Measurements from ENCODE around the gene KRT28.
"Not testable (repeated sequence)": the region's sequence is repeated elsewhere in the genome, so short reads cannot be mapped to it uniquely, and the experiment has no call there.

KRT28 gene

GRCh38 chr17:40815381-40815780, 15.6 kb upstream of the KRT28 start:
- H3K36me3 ChIP-seq (ENCODE audit: control insufficient read depth, insufficient read depth, low read length) = peaks cover 4% of the 10 kb centered on the region
- no peak overlapping the region for H3K27ac ChIP-seq (ENCODE audit: low read depth, low read length)
- H3K27me3 ChIP-seq (ENCODE audit: control insufficient read depth, insufficient read depth, low read length) = no peaks in the 10 kb centered on the region
- no peak overlapping the region for H3K9ac ChIP-seq (ENCODE audit: low read length)
- no peak overlapping the region for H3K4me3 ChIP-seq (ENCODE audit: low read length)
- peaks cover 5% of the 10 kb centered on the region for H3K4me1 ChIP-seq (ENCODE audit: control insufficient read depth, insufficient read depth, low read length)

GRCh38 chr17:40814657-40815056, 14.9 kb upstream of the KRT28 start:
- not testable (repeated sequence) for H3K4me1 ChIP-seq (ENCODE audit: control insufficient read depth, insufficient read depth, low read length); H3K27me3 ChIP-seq (ENCODE audit: control insufficient read depth, insufficient read depth, low read length); H3K27ac ChIP-seq (ENCODE audit: low read depth, low read length); H3K9ac ChIP-seq (ENCODE audit: low read length); H3K36me3 ChIP-seq (ENCODE audit: control insufficient read depth, insufficient read depth, low read length); H3K4me3 ChIP-seq (ENCODE audit: low read length)

GRCh38 chr17:40813804-40814203, 14.0 kb upstream of the KRT28 start:
- Histone ChIP-seq H3K36me3 (ENCODE audit: control insufficient read depth, insufficient read depth, low read length) (peaks cover 4% of the 10 kb centered on the region), H3K4me1 (ENCODE audit: control insufficient read depth, insufficient read depth, low read length) (peaks cover 5% of the 10 kb centered on the region), H3K27me3 (ENCODE audit: control insufficient read depth, insufficient read depth, low read length) (no peaks in the 10 kb centered on the region), H3K27ac (ENCODE audit: low read depth, low read length) (no peak overlapping the region), H3K4me3 (ENCODE audit: low read length) (no peak overlapping the region), H3K9ac (ENCODE audit: low read length) (no peak overlapping the region)

- peaks cover under 1% of the 10 kb centered on the region for H3K4me1 ChIP-seq (ENCODE audit: control insufficient read depth, insufficient read depth, low read length)
- no peaks in the 10 kb centered on the region for H3K27me3 ChIP-seq (ENCODE audit: control insufficient read depth, insufficient read depth, low read length)
- H3K27ac ChIP-seq (ENCODE audit: low read depth, low read length) = no peak overlapping the region
Observed at GRCh38 chr17:40812639-40813038, 12.9 kb upstream of the KRT28 start.

GRCh38 chr17:40810494-40810893, 10.7 kb upstream of the KRT28 start:
- no peaks in the 10 kb centered on the region for H3K27me3 ChIP-seq (ENCODE audit: control insufficient read depth, insufficient read depth, low read length)
- no peaks in the 10 kb centered on the region for H3K36me3 ChIP-seq (ENCODE audit: control insufficient read depth, insufficient read depth, low read length)
- no peak overlapping the region for H3K27ac ChIP-seq (ENCODE audit: low read depth, low read length)
- H3K9ac ChIP-seq (ENCODE audit: low read length) = no peak overlapping the region
- H3K4me3 ChIP-seq (ENCODE audit: low read length) = no peak overlapping the region
- no peaks in the 10 kb centered on the region for H3K4me1 ChIP-seq (ENCODE audit: control insufficient read depth, insufficient read depth, low read length)

More at GRCh38 chr17:40812639-40813038, 12.9 kb upstream of the KRT28 start:
- Histone ChIP-seq H3K9ac (ENCODE audit: low read length) (no peak overlapping the region), H3K4me3 (ENCODE audit: low read length) (no peak overlapping the region), H3K36me3 (ENCODE audit: control insufficient read depth, insufficient read depth, low read length) (peaks cover 4% of the 10 kb centered on the region)

GRCh38 chr17:40809721-40810421, 10.1 kb upstream of the KRT28 start:
- no peak overlapping the region for H3K27ac ChIP-seq (ENCODE audit: low read depth, low read length)
- no peak overlapping the region for H3K9ac ChIP-seq (ENCODE audit: low read length)
- no peak overlapping the region for H3K4me3 ChIP-seq (ENCODE audit: low read length)
- no peaks in the 10 kb centered on the region for H3K27me3 ChIP-seq (ENCODE audit: control insufficient read depth, insufficient read depth, low read length)
- H3K4me1 ChIP-seq (ENCODE audit: control insufficient read depth, insufficient read depth, low read length) = no peaks in the 10 kb centered on the region
- no peaks in the 10 kb centered on the region for H3K36me3 ChIP-seq (ENCODE audit: control insufficient read depth, insufficient read depth, low read length)

GRCh38 chr17:40806131-40806530, 6.4 kb upstream of the KRT28 start:
- no peak overlapping the region for H3K4me3 ChIP-seq (ENCODE audit: low read length)
- no peak overlapping the region for H3K9ac ChIP-seq (ENCODE audit: low read length)
- no peak overlapping the region for H3K27ac ChIP-seq (ENCODE audit: low read depth, low read length)
- H3K4me1 ChIP-seq (ENCODE audit: control insufficient read depth, insufficient read depth, low read length) = no peaks in the 10 kb centered on the region
- H3K27me3 ChIP-seq (ENCODE audit: control insufficient read depth, insufficient read depth, low read length) = no peaks in the 10 kb centered on the region
- no peaks in the 10 kb centered on the region for H3K36me3 ChIP-seq (ENCODE audit: control insufficient read depth, insufficient read depth, low read length)

- Histone ChIP-seq H3K9ac (ENCODE audit: low read length) (no peak overlapping the region), H3K27ac (ENCODE audit: low read depth, low read length) (no peak overlapping the region), H3K36me3 (ENCODE audit: control insufficient read depth, insufficient read depth, low read length) (no peaks in the 10 kb centered on the region), H3K27me3 (ENCODE audit: control insufficient read depth, insufficient read depth, low read length) (peaks cover 3% of the 10 kb centered on the region), H3K4me1 (ENCODE audit: control insufficient read depth, insufficient read depth, low read length) (no peaks in the 10 kb centered on the region), H3K4me3 (ENCODE audit: low read length) (no peak overlapping the region)
Observed at GRCh38 chr17:40803617-40804082, 3.9 kb upstream of the KRT28 start.

- no peaks in the 10 kb centered on the region for H3K36me3 ChIP-seq (ENCODE audit: control insufficient read depth, insufficient read depth, low read length)
- H3K4me1 ChIP-seq (ENCODE audit: control insufficient read depth, insufficient read depth, low read length) = no peaks in the 10 kb centered on the region
- H3K9ac ChIP-seq (ENCODE audit: low read length) = no peak overlapping the region
- no peak overlapping the region for H3K27ac ChIP-seq (ENCODE audit: low read depth, low read length)
- H3K27me3 ChIP-seq (ENCODE audit: control insufficient read depth, insufficient read depth, low read length) = peaks cover 3% of the 10 kb centered on the region
- H3K4me3 ChIP-seq (ENCODE audit: low read length) = no peak overlapping the region
Observed at GRCh38 chr17:40801157-40801556, 1.4 kb upstream of the KRT28 start.

GRCh38 chr17:40800381-40800780, 622 bp upstream of the KRT28 start:
- Histone ChIP-seq H3K27me3 (ENCODE audit: control insufficient read depth, insufficient read depth, low read length) (peaks cover 3% of the 10 kb centered on the region), H3K4me1 (ENCODE audit: control insufficient read depth, insufficient read depth, low read length) (no peaks in the 10 kb centered on the region), H3K4me3 (ENCODE audit: low read length) (no peak overlapping the region), H3K9ac (ENCODE audit: low read length) (no peak overlapping the region), H3K36me3 (ENCODE audit: control insufficient read depth, insufficient read depth, low read length) (no peaks in the 10 kb centered on the region), H3K27ac (ENCODE audit: low read depth, low read length) (no peak overlapping the region)

GRCh38 chr17:40796846-40797245, 2.9 kb downstream of the KRT28 start:
- no peaks in the 10 kb centered on the region for H3K36me3 ChIP-seq (ENCODE audit: control insufficient read depth, insufficient read depth, low read length)
- no peak overlapping the region for H3K27ac ChIP-seq (ENCODE audit: low read depth, low read length)
- no peak overlapping the region for H3K4me3 ChIP-seq (ENCODE audit: low read length)
- no peaks in the 10 kb centered on the region for H3K4me1 ChIP-seq (ENCODE audit: control insufficient read depth, insufficient read depth, low read length)
- peaks cover 3% of the 10 kb centered on the region for H3K27me3 ChIP-seq (ENCODE audit: control insufficient read depth, insufficient read depth, low read length)
- no peak overlapping the region for H3K9ac ChIP-seq (ENCODE audit: low read length)

- H3K9ac ChIP-seq (ENCODE audit: low read length) = no peak overlapping the region
- peaks cover 3% of the 10 kb centered on the region for H3K27me3 ChIP-seq (ENCODE audit: control insufficient read depth, insufficient read depth, low read length)
- H3K4me3 ChIP-seq (ENCODE audit: low read length) = no peak overlapping the region
- H3K36me3 ChIP-seq (ENCODE audit: control insufficient read depth, insufficient read depth, low read length) = no peaks in the 10 kb centered on the region
- H3K4me1 ChIP-seq (ENCODE audit: control insufficient read depth, insufficient read depth, low read length) = no peaks in the 10 kb centered on the region
- H3K27ac ChIP-seq (ENCODE audit: low read depth, low read length) = no peak overlapping the region
Observed at GRCh38 chr17:40795019-40795667, 4.6 kb downstream of the KRT28 start.

GRCh38 chr17:40794466-40794865, 5.3 kb downstream of the KRT28 start:
- H3K27ac ChIP-seq (ENCODE audit: low read depth, low read length) = no peak overlapping the region
- no peaks in the 10 kb centered on the region for H3K4me1 ChIP-seq (ENCODE audit: control insufficient read depth, insufficient read depth, low read length)
- H3K4me3 ChIP-seq (ENCODE audit: low read length) = no peak overlapping the region
- no peak overlapping the region for H3K9ac ChIP-seq (ENCODE audit: low read length)
- no peaks in the 10 kb centered on the region for H3K36me3 ChIP-seq (ENCODE audit: control insufficient read depth, insufficient read depth, low read length)
- peaks cover under 1% of the 10 kb centered on the region for H3K27me3 ChIP-seq (ENCODE audit: control insufficient read depth, insufficient read depth, low read length)

All from rectal smooth muscle tissue (tissue), 1 donor.